SU-DHL-6 (cell line): ENCODE results near the gene SOX6.

ENCODE experiments used
- H2AFZ ChIP-seq: fragments of 200-600 bp; sonication (generic); 2 replicates; pipeline ENCODE4 v1.6.1; 2014; ENCODE audit warnings: low read depth, mild to moderate bottlenecking, moderate library complexity, mixed read lengths, antibody characterized with exemption, low read length; ENCODE audit not compliant: severe bottlenecking
- H3F3A ChIP-seq: fragments of 200-600 bp; shearing (Covaris generic); 2 replicates; pipeline ENCODE4 v1.6.0; 2016; ENCODE audit warnings: antibody characterized with exemption, mild to moderate bottlenecking; ENCODE audit not compliant: insufficient read depth
- H3K27ac ChIP-seq: fragments of 200-600 bp; sonication (generic); 2 replicates; pipeline ENCODE4 v1.5.1; 2016; ENCODE audit warnings: low read depth, mild to moderate bottlenecking, low read length, moderate library complexity, mixed read lengths
- H3K27me3 ChIP-seq: fragments of 200-600 bp; sonication (generic), shearing (Covaris generic); 2 replicates; pipeline ENCODE4 v1.6.0; 2014; ENCODE audit warnings: mild to moderate bottlenecking, low read length
- H3K36me3 ChIP-seq: fragments of 200-600 bp; sonication (generic); 2 replicates; pipeline ENCODE4 v1.6.1; 2014; ENCODE audit warnings: mild to moderate bottlenecking, low read length, mixed read lengths
- H3K4me2 ChIP-seq: fragments of 300-600, 200-600 bp; shearing (Covaris generic), sonication (generic); 2 replicates; pipeline ENCODE4 v1.6.0; 2014; ENCODE audit warnings: low read length, low read depth, mild to moderate bottlenecking; ENCODE audit not compliant: poor library complexity, severe bottlenecking
- H3K4me3 ChIP-seq: fragments of 200-600 bp; sonication (generic); 2 replicates; pipeline ENCODE4 v1.5.1; 2014; ENCODE audit warnings: antibody characterized with exemption, low read length, mild to moderate bottlenecking, mixed read lengths; ENCODE audit not compliant: insufficient read depth, poor library complexity, severe bottlenecking
- H3K79me2 ChIP-seq: fragments of 200-600 bp; sonication (generic); 2 replicates; pipeline ENCODE4 v1.6.1; 2014; ENCODE audit warnings: mild to moderate bottlenecking, low read length, moderate library complexity; ENCODE audit not compliant: insufficient read depth
- H3K9ac ChIP-seq: fragments of 200-600 bp; sonication (generic); 2 replicates; pipeline ENCODE4 v1.7.0; 2014; ENCODE audit warnings: mild to moderate bottlenecking, low read length
- H3K9me2 ChIP-seq: fragments of 200-600 bp; sonication (generic); replicated peaks from 2 replicates; pipeline ENCODE4 v1.6.1; 2014; ENCODE audit warnings: low read length; ENCODE audit not compliant: insufficient read depth
- H3K9me3 ChIP-seq: fragments of 200-600 bp; sonication (generic); 2 replicates; pipeline ENCODE4 v1.6.1; 2014; ENCODE audit warnings: low read length, mixed read lengths; ENCODE audit not compliant: insufficient read depth
- H4K20me1 ChIP-seq: fragments of 200-600 bp; sonication (generic); 2 replicates; pipeline ENCODE4 v1.6.1; 2014; ENCODE audit warnings: low read depth, mild to moderate bottlenecking, antibody characterized with exemption, low read length, moderate library complexity, mixed read lengths
- CTCF ChIP-seq: fragments of 200-600 bp; sonication (generic); IDR thresholded peaks from one replicate; pipeline ENCODE4 v1.5.1; 2017; ENCODE audit warnings: antibody characterized with exemption, mild to moderate bottlenecking, low read length, moderate library complexity; ENCODE audit not compliant: insufficient read depth, poor library complexity, severe bottlenecking
- EZH2phosphoT487 ChIP-seq: fragments of 200-600 bp; sonication (generic), shearing (Covaris generic); conservative IDR thresholded peaks from 2 replicates; pipeline ENCODE4 v1.6.1; 2018; ENCODE audit warnings: mild to moderate bottlenecking, antibody characterized with exemption, low read length, moderate library complexity, mixed read lengths

SOX6 gene

GRCh38 chr11:15956302-15956701, 400.0 kb downstream of the SOX6 start:
- H3K4me3 ChIP-seq, result no peak overlapping the region

GRCh38 chr11:15955595-15955994, 400.8 kb downstream of the SOX6 start:
- no peaks in the 10 kb centered on the region for H3F3A ChIP-seq
- H3K9me2 ChIP-seq, result no peaks in the 10 kb centered on the region
- no peak overlapping the region for H3K4me3 ChIP-seq
- H2AFZ ChIP-seq, result no peak overlapping the region
- TF ChIP-seq EZH2phosphoT487 (no peak), CTCF (no peak)
- no peaks in the 10 kb centered on the region for H3K36me3 ChIP-seq
- no peaks in the 10 kb centered on the region for H3K9me3 ChIP-seq
- H3K27me3 ChIP-seq, result no peaks in the 10 kb centered on the region
- H3K4me2 ChIP-seq, result no peak overlapping the region
- no peaks in the 10 kb centered on the region for H3K79me2 ChIP-seq
- H3K27ac ChIP-seq, result no peak overlapping the region
- no peaks in the 10 kb centered on the region for H4K20me1 ChIP-seq
- no peak overlapping the region for H3K9ac ChIP-seq

More at GRCh38 chr11:15956302-15956701, 400.0 kb downstream of the SOX6 start:
- H3K4me2 ChIP-seq, result no peak overlapping the region
- H3K9me3 ChIP-seq, result no peaks in the 10 kb centered on the region
- no peak overlapping the region for H3K27ac ChIP-seq
- no peaks in the 10 kb centered on the region for H3K79me2 ChIP-seq
- no peaks in the 10 kb centered on the region for H3K9me2 ChIP-seq
- H3K27me3 ChIP-seq, result no peaks in the 10 kb centered on the region
- no peak overlapping the region for H2AFZ ChIP-seq
- no peaks in the 10 kb centered on the region for H3K36me3 ChIP-seq
- TF ChIP-seq EZH2phosphoT487, result no peak
- H3F3A ChIP-seq, result no peaks in the 10 kb centered on the region
- H4K20me1 ChIP-seq, result no peaks in the 10 kb centered on the region
- H3K9ac ChIP-seq, result no peak overlapping the region

- Histone ChIP-seq H3K27me3 (no peaks in the 10 kb centered on the region), H2AFZ (no peak overlapping the region), H3K9me2 (no peaks in the 10 kb centered on the region), H3K4me3 (no peak overlapping the region), H3K27ac (no peak overlapping the region), H3K79me2 (no peaks in the 10 kb centered on the region), H3K4me2 (no peak overlapping the region), H3K9me3 (no peaks in the 10 kb centered on the region), H3K9ac (no peak overlapping the region), H4K20me1 (no peaks in the 10 kb centered on the region), H3F3A (no peaks in the 10 kb centered on the region), H3K36me3 (no peaks in the 10 kb centered on the region)
- TF ChIP-seq EZH2phosphoT487 (no peak), CTCF (no peak)
These were observed 408.4 kb downstream of the SOX6 start for GRCh38 chr11:15947681-15948648.

- TF ChIP-seq EZH2phosphoT487 (no peak), CTCF (no peak)
- no peaks in the 10 kb centered on the region for H3K9me2 ChIP-seq
These were observed 410.6 kb downstream of the SOX6 start for GRCh38 chr11:15945726-15946125.

More at GRCh38 chr11:15945726-15946125, 410.6 kb downstream of the SOX6 start:
- H3K79me2 ChIP-seq, result no peaks in the 10 kb centered on the region
- no peak overlapping the region for H3K4me3 ChIP-seq
- no peaks in the 10 kb centered on the region for H3F3A ChIP-seq
- H3K36me3 ChIP-seq, result no peaks in the 10 kb centered on the region
- no peak overlapping the region for H3K4me2 ChIP-seq
- no peak overlapping the region for H3K9ac ChIP-seq
- no peak overlapping the region for H3K27ac ChIP-seq
- H2AFZ ChIP-seq, result no peak overlapping the region
- H3K9me3 ChIP-seq, result no peaks in the 10 kb centered on the region
- H4K20me1 ChIP-seq, result no peaks in the 10 kb centered on the region
- H3K27me3 ChIP-seq, result no peaks in the 10 kb centered on the region
